Measurements from ENCODE around the gene PGLYRP1. TPM values are rescaled to one million over a fixed set of nuclear protein-coding genes. Genes with fewer than 3 reads are reported as not detected.

Gene PGLYRP1
- total RNA-seq, 4 donors from 2014 or later: not detected

DNA sequence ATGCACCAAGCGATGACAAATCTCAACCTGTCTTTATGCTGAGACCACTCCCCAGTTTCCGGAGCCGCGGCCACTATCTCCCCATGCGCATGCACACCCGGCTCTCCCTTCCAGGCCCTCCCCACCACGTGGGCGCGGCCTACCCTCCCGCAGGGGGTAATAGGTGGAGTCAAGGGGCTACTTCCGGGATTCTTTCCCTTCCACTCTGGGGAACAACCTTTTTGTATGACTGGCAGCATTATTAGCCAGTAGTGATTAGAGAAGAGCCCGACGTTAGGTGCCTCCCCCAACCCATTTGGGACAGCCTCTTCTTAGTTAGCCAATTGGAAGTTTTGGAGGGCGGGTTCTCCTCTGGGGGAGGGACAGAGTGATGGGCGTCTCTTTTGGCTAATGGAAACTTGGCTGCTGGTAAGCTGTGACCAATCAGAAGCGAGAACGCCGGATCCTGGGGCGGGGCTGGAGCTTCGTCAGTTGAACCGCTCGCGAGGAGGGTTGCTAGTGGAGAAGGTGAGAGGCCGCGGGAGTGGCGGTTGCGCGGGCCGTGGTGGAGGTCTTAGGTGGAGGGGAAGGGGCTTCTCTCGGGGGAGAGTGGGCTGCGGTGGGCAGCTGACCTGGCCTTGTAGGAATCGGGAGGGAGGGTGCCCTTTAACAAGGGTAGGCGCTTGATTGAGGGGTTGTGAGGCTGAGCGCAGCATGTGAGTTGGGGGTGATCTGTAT is 27.7 kb downstream of the PGLYRP1 start, which contains the start of gene CCDC61:
CCDC61 (plus strand) TSS at position 470 of the 717 bp plus-strand sequence. CDS start 7,552 bp downstream, outside the sequence.
- Histone ChIP-seq H3K4me1 (peaks cover 0 to 28% (median 12%) of the 10 kb centered on the region in 4 donors), H3K9me3 (no peaks in the 10 kb centered on the region), H3K27me3 (peaks cover 0 to 22% of the 10 kb centered on the region in 2 donors), H3K36me3 (peaks cover 0 to 13% (median 0%) of the 10 kb centered on the region in 3 donors), H3K4me3 (peak within 1 kb of the TSS; percentile 48 to 83 (median 70)), H3K27ac (peak within 1 kb of the TSS in 3 of 4 donors; percentile 82 to 86 (median 83))
- DNase-seq (ENCODE audit: low spot score in 2 of 2): peak; percentile 92 to 97
- TF ChIP-seq, protein P1, sequence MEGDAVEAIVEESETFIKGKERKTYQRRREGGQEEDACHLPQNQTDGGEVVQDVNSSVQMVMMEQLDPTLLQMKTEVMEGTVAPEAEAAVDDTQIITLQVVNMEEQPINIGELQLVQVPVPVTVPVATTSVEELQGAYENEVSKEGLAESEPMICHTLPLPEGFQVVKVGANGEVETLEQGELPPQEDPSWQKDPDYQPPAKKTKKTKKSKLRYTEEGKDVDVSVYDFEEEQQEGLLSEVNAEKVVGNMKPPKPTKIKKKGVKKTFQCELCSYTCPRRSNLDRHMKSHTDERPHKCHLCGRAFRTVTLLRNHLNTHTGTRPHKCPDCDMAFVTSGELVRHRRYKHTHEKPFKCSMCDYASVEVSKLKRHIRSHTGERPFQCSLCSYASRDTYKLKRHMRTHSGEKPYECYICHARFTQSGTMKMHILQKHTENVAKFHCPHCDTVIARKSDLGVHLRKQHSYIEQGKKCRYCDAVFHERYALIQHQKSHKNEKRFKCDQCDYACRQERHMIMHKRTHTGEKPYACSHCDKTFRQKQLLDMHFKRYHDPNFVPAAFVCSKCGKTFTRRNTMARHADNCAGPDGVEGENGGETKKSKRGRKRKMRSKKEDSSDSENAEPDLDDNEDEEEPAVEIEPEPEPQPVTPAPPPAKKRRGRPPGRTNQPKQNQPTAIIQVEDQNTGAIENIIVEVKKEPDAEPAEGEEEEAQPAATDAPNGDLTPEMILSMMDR (IDR thresholded peaks at IDR 0.05): no peak
- TF ChIP-seq POLR2A (IDR thresholded peaks at IDR 0.05) (peak; percentile 72 to 81), EP300 (IDR thresholded peaks at IDR 0.05) (peak; percentile 82 to 88)
- WGBS, 2 donors: 1% methylated on average over 33 to 34 of the region's 34 CpGs

DNA sequence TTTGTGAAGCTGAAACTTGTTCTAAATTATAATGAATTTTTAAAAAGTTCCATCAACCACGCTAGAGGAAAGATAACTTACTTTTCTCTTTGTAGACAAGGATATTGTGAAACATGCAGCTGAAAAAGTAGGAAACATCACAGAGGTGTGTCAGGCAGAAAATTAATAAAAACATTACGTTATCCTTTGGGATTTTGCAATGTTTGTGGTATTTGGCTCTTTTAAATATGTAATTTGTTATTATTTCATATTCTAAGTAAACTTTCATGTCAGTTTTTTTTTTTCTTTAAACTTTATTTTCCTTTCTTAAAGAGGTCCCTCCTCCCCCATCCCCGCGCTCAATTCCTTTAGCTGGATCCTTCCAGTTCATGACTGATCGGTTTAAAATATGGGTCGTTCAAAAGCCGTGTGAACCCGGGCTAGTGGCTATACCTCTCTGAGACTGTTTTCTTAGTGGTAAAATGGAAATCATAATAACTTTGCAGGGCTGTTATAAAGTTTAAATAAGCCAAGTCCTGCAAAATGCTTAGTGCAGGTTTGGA is 28.3 kb downstream of the PGLYRP1 start:
- Histone ChIP-seq H3K4me1 (peaks cover 0 to 22% (median 9%) of the 10 kb centered on the region in 4 donors), H3K36me3 (peaks cover 0 to 13% (median 0%) of the 10 kb centered on the region in 3 donors), H3K9me3 (no peaks in the 10 kb centered on the region), H3K4me3 (peak overlapping the region; percentile 28 to 83 (median 66)), H3K27me3 (peaks cover 0 to 21% of the 10 kb centered on the region in 2 donors), H3K27ac (peak overlapping the region in 2 of 4 donors; percentile 54 to 72)
- 8% methylated on average over 8 of the region's 8 CpGs for WGBS, 2 donors
- TF ChIP-seq, protein P1 (IDR thresholded peaks at IDR 0.05): no peak
- TF ChIP-seq POLR2A (IDR thresholded peaks at IDR 0.05) (no peak), EP300 (IDR thresholded peaks at IDR 0.05) (no peak)
- peak in 1 of 2 donors; percentile 31 for DNase-seq (ENCODE audit: low spot score in 2 of 2)

DNA sequence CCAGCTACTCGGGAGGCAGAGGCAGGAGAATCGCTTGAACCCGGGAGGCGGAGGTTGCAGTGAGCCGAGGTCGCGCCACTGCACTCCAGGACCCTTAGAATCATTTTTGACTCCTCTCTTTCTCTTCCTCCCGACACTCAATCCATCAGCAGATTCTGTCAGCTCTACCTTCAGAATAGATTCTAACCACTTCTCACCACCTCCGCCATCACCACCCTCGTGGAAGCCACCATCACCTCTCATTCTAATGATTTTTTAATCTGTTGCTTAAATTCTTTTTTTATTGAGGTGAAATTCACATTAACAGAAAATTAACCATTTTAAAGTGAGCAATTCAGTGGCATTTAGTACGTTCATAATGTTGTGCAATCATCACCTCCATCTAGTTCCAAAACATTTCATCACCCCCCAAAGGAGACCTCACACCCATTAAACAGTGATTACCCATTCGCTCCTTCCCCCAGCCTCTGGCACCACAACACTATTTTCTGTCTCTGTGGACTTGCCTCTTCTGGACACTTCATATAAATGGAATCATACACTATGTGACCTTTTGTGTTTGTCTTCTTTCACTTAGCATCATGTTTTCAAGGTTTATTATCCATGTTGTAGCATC is 32.6 kb downstream of the PGLYRP1 start:
- Histone ChIP-seq H3K27ac (no peak overlapping the region), H3K27me3 (peaks cover 0 to 17% of the 10 kb centered on the region in 2 donors), H3K36me3 (no peaks in the 10 kb centered on the region), H3K9me3 (no peaks in the 10 kb centered on the region), H3K4me3 (no peak overlapping the region), H3K4me1 (peaks cover 0 to 7% (median 0%) of the 10 kb centered on the region in 4 donors)
- 83 to 86% methylated on average over 12 of the region's 12 CpGs for WGBS, 2 donors
- DNase-seq (ENCODE audit: low spot score in 2 of 2): peak in 1 of 2 donors; percentile 53
- no peak for TF ChIP-seq POLR2A (IDR thresholded peaks at IDR 0.05)
- TF ChIP-seq EP300 (IDR thresholded peaks at IDR 0.05): peak in 1 of 2 donors; percentile 65

DNA sequence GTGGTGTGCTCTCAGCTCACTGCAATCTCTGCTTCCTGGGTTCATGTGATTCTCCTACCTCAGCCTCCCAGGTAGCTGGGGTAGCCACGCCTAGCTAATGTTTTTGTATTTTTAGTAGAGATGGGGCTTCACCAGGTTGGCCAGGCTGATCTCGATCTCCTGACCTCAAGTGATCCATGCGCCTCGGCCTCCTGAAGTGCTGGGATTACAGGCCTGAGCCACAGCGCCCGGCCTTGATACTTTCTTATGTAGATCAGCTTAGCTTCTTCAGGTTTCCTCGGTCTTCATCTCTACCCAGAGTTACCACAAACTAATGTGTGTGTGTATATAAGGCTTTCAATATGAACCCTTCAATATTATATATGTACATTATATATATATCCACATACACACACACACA is 37.5 kb downstream of the PGLYRP1 start:
- H3K27me3 ChIP-seq: peaks cover 0 to 41% of the 10 kb centered on the region in 2 donors
- TF ChIP-seq POLR2A (IDR thresholded peaks at IDR 0.05) (no peak), EP300 (IDR thresholded peaks at IDR 0.05) (no peak)
- TF ChIP-seq, protein P1 (IDR thresholded peaks at IDR 0.05): no peak
- H3K4me1 ChIP-seq: no peaks in the 10 kb centered on the region
- H3K27ac ChIP-seq: no peak overlapping the region
- WGBS, 2 donors: 72 to 82% methylated on average over 7 of the region's 7 CpGs
- H3K9me3 ChIP-seq: no peaks in the 10 kb centered on the region
- H3K36me3 ChIP-seq: no peaks in the 10 kb centered on the region
- DNase-seq (ENCODE audit: low spot score in 2 of 2): no peak
- H3K4me3 ChIP-seq: no peak overlapping the region

DNA sequence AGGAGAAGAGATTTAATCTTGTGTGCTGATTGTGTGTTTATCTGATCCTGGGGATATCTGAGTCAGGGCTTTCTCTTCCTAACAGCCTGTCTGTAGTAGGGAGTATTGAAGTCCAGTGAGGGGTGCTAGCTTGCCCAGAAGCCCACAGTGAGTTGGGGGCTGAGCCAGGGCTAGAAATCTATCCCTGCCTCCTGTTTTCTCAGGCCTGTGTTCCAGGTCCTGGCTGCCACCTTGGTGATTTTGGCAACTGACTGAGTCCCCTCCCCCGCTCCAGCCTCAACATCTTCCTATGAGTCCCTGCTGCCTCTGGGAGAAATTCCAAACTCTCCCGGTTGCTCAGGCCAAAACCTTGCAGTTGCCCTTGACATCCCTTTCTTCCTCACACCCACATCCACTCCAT is 41.5 kb downstream of the PGLYRP1 start:
- Histone ChIP-seq H3K27me3 (peaks cover 0 to 58% of the 10 kb centered on the region in 2 donors), H3K9me3 (no peaks in the 10 kb centered on the region), H3K4me1 (no peaks in the 10 kb centered on the region), H3K4me3 (no peak overlapping the region), H3K36me3 (no peaks in the 10 kb centered on the region), H3K27ac (no peak overlapping the region)
- WGBS, 2 donors: 38 to 45% methylated on average over 2 of the region's 2 CpGs
- TF ChIP-seq, protein P1 (IDR thresholded peaks at IDR 0.05): no peak
- TF ChIP-seq EP300 (IDR thresholded peaks at IDR 0.05) (no peak), POLR2A (IDR thresholded peaks at IDR 0.05) (no peak)
- DNase-seq (ENCODE audit: low spot score in 2 of 2): no peak

Measured in tibial nerve (tissue), 4 donors.